ENCODE measurements around the gene DUSP18.
"Not testable (repeated sequence)": the region's sequence is repeated elsewhere in the genome, so short reads cannot be mapped to it uniquely, and the experiment has no call there.

DUSP18 gene

GRCh38 chr22:30636226-30637077 lies 31.2 kb downstream of the DUSP18 start:
- DNase-seq = no peak

DNA sequence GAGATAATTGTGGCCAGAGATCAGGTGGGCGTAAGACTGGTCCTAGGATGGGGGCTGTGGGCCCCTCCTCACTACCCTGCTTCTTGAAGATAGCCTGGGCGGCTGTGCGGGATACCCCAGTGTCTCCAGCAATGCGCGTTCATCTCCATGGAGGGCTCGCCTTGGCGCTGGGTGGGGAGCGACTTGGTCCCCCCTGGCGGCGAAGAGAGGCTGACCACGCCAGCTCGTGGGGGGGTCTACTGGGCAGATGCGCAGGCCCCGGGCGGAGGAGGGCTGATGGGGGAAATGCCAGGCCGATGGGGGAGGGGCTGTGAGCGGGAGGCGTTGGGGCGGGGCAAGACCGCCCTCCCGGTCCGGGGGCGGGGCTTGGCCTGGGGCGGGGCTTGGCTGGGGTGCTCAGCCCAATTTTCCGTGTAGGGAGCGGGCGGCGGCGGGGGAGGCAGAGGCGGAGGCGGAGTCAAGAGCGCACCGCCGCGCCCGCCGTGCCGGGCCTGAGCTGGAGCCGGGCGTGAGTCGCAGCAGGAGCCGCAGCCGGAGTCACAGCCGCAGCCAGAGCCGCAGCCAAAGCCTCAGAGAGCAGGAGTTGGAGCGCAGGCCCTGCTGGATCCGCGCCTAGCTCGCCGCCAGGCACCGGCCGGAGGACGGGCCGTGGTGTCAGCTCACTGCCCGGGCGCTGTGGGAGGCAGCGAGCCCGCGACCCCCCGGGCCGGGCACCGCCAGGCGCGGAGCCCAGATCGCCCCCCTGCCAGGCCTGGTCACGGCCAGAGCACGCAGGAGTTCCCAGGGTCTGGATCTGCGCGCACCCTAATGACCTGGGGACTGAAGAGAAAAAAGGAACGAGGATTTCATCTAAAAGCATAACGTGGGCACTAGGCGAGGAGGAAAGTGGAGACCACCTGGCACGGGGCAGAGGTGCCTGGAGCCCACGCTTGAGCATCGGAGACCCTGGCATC lies 32.1 kb downstream of the DUSP18 start, which contains the start of gene SLC35E4:
SLC35E4 (plus strand) TSS at position 509 of the 953 bp plus-strand sequence. CDS start 670 bp downstream, outside the sequence.
- DNase-seq = peak; percentile 61

DNA sequence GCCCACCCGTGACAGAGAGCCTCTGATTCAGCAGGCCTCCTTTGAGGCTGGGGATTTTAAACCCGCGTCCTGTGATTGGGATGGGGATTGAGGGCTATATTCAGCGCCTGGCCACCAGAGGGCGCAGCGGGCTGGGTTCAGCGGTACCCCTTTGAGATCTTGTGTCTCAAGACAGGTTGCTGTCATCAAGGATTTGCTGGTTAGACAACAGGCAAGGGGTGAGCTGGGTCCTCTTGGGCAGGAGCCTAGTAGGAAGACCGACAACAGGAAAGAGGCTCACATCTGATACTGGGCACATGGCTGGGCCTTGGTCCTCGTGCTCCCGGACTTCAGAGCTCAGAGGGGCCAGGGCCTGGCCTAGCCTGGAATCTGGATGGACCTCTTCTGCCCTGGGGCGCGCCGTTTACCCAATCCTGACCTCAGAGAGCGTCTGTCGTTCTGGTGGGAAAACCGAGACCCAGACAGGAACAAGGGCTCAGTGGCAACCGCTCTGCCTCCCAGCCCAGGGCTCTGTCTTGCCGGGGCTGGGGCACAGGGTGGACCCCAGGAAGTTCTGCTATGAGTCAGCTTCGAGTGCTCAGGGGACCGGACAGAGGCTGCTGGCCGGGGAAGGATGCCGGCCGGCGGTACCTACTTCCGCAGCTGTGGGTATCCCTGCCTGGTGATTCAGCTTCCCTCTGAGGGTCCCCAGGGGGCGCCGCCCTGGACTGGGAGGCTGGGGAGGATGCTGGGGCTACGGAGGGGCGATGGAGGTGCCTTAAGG lies 33.0 kb downstream of the DUSP18 start:
- DNase-seq = peak; percentile 78

DNA sequence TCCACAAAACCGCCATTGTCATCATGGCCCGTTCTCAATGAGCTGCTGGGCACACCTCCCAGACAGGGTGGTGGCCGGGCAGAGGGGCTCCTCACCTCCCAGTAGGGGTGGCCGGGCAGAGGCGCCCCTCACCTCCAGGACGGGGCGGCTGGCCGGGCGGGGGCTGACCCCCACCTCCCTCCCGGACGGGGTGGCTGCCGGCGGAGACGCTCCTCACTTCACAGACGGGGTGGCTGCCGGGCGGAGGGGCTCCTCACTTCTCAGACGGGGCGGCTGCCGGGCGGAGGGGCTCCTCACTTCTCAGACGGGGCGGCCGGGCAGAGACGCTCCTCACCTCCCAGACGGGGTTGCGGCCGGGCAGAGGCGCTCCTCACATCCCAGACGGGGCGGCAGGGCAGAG lies 36.2 kb downstream of the DUSP18 start:
- not testable (repeated sequence) for DNase-seq

GRCh38 chr22:30628491-30628890 lies 39.2 kb downstream of the DUSP18 start:
- no peak for DNase-seq

DNA sequence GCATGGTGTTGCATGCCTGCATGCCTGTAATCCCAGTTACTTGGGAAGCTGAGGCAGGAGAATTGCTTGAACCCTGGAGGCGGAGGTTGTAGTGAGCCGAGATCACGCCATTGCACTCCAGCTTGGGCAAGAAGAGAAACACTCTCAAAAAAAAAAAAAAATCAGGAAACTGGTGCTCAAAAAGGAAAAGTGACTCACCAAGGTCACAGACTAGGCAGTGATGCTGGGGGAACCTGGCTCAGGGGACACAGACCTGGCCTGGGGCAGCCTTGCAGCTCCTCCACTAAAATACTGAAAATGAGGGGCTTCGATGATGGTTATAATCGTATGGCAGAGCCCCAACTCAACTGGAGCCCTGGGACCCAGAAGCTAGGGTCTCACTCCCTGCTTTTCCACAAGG lies 40.2 kb downstream of the DUSP18 start:
- no peak for DNase-seq

DNA sequence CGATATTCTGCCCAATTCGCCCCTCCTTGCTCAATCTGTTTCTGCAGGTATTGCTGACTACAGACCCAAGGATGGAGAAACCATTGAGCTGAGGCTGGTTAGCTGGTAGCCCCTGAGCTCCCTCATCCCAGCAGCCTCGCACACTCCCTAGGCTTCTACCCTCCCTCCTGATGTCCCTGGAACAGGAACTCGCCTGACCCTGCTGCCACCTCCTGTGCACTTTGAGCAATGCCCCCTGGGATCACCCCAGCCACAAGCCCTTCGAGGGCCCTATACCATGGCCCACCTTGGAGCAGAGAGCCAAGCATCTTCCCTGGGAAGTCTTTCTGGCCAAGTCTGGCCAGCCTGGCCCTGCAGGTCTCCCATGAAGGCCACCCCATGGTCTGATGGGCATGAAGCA lies 41.3 kb downstream of the DUSP18 start:
- DNase-seq = no peak

- not testable (repeated sequence) for DNase-seq
Measured at GRCh38 chr22:30619909-30620308, 47.8 kb downstream of the DUSP18 start.

DNA sequence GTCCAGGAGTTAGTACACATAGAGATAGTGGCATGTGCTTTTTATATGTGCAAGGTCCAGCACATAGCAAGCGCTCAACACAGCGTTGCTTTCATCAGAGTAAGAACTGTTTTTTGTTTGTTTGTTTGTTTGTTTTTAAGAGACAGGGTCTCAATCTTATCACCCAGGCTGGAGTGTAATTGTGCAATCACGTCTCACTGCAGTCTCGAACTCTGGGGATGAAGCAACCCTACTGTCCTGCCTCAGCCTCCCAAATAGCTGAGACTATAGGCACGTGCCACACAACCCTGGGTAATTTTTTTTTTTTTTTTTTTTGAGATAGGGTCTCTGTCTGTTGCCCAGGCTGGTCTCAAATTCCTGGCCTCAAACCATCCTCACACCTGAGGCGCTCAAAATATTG lies 49.9 kb downstream of the DUSP18 start:
- DNase-seq = no peak

- no peak for DNase-seq
Measured at GRCh38 chr22:30615543-30615954, 52.1 kb downstream of the DUSP18 start.

DNA sequence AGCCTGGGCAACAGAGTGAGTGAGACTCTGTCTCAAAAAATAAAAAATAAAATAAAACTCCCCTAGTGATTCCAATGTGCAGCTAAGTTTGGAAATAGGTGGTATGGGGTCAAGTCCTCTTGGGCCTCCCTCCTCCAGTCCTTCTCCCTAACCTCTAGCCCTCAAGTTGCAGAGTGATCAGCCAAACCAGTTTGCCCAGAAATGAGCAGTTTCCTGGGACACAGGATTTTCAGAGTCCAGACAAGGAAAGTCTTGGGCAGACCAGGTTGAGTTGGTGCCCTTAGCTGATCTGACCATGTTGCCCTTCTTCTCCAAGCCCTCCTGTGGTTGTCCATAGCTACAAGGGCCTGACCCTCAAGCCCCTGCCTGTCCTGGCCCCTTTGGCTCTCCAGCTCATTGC lies 52.8 kb downstream of the DUSP18 start:
- DNase-seq = no peak

DNA sequence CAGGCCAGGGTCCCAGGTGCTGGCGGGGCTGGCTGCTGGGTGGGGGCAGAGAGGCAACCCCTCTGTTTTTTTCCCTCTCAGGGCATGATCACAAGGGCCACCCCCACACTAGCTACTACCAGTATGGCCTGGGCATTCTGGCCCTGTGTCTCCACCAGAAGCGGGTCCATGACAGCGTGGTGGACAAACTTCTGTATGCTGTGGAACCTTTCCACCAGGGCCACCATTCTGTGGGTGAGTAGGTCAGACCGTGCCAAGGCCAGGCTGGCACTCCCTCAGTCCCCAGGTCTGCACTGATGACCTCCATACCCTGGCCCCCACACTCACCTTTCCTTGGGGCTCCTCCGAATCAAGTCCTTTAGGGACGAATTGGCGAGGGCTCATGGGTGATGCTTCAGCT lies 53.4 kb downstream of the DUSP18 start:
- DNase-seq = no peak

DNA sequence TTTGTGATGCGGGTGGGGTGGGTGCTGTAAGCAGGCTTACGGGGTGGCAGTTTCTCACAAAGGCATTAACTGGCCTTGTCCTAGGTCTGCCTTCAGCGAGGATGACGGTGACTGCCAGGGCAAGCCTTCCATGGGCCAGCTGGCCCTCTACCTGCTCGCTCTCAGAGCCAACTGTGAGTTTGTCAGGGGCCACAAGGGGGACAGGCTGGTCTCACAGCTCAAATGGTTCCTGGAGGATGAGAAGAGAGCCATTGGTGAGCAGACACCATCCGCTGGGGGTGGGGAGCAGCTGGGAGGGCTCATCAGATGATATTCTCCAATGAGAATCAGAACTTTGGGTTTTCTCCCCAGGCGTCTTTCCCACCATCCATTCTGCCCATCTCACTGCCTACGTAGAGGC lies 54.9 kb downstream of the DUSP18 start:
- no peak for DNase-seq

All from NCI-H1694 (cell line).